ENCODE measurements around the gene ZDHHC7.

Gene ZDHHC7

DNA sequence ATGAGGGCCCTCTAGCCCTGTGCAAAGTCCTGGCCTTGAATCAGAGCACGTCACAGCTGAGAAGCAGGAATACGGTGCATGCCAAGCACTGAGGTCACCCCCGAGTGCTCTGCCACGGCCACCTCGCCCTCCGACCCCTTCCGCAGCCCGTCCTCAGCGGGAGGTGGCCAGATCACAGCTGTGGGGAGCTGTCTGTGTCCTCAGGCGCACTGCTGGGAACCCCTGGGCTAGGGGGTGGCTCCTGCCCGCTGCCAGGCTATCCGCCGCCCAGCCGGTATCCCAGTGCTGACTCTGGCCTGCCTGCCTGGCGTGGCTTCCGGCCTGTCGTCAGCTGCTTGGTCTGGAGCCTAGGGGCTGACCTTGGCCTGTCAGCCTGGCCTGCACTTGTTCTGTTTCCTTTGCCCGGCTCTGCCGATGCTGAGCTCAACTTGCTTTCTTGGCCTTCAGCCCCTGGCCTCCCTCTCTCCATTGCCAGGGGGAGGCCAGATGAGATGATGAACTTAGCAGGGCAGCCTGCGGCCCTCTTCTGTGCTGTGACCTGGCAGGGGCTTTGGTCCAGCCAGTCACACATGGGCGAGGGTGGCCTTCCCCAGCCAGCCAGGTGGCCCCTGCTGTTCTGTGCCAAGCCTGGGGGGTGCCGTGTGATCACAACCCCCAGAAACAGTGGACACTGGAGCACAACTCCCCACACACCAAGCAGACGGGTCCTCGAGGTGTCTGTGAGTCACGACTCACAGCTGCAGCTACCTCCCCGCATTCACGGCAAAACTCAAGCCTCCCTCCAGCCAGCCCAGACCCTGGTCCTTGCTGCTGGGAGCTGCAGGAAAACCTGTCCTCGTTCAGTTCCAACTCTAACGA lies 77.3 kb downstream of the ZDHHC7 start:
- no peak for DNase-seq

DNA sequence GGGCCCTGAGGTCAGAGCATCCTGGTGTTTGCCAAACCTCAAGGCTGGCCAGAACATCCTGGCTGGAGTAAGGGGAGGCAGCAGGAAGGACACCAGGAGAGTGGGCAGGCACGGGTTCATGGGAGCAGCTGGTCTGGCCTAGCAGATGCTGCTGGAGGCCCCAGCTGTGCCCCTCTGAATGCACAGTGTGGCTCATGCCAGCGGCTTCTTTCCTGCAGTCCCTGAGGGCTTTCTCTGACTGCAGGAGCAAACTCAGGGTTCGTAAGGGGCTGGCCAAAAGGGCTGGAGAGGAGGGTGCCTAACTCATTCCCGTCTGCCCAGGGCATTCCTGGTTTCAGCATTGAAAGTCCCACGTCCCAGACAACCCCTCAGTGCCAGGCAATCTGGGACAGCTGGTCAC lies 78.7 kb downstream of the ZDHHC7 start:
- no peak for DNase-seq

DNA sequence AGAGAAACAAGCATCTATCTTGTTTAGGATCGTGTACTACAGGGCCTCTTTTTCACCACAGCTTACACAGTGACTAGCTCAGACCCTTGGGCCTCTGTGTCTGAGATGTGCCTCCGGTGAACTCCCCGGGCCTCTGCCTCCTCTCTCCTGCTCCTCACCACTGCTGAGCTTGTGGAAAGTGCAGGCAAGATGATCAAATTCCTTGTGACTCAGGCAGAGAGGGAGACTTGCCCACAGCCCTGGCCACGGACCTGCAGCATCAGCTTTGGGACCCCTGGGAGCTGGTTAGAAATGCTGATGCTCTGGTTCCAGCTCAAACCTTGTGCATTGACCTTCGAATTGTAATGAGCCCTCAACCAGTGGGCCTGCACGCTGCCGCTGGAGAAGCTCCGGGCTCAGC lies 79.8 kb downstream of the ZDHHC7 start:
- DNase-seq, result no peak

DNA sequence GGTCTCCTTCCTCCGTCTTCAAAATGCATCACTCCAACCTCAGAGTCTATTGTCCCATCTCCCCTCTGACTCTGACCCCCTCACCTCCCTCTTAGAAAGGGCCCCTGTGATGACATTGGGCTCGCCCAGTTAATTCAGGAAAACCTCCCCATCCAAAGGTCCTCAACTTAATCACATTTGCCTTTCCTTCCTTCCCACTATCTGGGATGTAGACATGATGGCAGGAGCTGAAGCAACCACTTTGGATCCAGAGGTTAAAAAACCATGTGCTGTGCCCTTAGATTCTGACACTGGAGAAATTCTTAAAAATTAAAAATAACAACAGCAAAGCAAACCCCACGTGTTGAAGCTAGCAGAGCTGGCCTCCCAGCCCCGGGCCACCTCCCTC lies 80.2 kb downstream of the ZDHHC7 start:
- no peak for DNase-seq

DNA sequence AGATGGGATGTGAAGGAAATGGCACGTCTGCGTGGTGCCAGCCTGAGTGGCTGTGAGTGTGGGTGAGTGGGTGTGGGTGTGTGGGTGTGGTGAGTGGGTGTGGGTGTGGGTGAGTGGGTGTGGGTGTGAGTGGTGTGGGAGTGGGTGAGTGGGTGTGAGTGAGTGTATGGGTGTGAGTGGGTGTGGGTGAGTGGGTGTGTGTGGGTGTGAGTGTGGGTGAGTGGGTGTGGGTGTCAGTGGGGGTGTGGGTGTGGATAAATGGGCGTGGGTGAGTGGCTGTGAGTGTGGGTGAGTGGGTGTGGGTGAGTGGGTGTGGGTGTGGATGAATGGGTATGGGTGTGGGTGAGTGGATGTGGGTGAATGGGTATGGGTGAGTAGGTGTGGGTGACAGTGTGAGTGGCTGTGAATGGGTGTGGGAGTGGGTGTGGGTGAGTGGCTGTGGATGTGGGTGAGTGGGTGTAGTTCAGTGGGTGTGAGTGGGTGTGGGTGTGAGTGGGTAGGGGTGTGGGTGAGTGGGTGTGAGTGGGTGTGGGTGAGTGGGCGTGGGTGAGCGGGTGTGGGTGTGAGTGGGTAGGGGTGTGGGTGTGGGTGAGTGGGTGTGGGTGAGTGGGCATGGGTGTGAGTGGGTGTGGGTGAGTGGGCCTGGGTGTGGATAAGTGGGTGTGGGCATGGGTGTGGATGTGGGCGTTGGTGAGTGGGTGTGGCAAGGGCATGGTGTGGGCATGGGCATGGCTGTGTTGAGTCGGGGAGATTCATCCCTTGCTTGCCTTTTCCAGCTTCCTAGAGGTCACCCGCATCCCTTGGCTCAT lies 80.8 kb downstream of the ZDHHC7 start:
- DNase-seq, result no peak

DNA sequence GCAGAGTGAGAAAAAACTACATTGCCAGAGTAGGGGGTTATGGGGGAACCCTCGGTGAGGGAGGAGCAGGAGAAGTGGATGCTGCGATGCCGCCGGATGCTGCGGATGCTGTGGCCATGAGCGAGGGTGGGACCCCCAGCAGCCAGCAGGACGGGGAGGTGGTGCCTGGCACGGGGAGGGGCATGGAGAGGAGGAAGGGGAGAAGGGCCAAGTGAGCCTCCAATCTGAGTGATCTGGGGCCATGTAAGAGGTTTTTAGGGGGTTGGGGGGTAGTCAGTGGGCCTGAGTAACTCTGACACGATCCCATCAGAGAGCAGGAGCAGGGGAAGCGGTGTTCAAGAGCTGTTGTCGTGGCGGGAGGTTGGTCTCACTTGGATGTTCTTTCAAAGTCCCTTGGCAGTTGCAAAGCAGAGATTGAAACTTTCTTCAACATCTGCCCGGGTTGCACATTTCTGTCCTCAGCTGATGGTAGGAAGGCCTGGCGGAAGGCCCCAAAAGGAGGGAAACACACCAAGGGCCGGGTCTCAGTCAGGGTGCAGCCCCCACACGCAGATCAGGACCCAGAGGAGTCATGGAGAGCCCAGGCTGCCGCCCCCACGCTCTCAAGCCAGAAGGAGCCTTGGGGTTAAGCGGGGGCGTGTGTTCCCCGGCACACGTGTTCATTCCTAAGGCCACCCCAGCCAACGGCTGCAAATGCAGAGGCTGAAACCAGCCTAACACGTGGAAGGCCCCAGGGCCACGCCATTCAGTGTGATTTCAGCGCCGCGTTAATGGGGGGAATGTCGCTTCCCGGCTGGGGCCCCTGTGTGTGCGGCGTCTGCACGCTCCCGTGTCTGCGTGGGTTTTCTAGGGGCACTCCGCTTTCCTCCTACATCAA lies 81.7 kb downstream of the ZDHHC7 start:
- no peak for DNase-seq

DNA sequence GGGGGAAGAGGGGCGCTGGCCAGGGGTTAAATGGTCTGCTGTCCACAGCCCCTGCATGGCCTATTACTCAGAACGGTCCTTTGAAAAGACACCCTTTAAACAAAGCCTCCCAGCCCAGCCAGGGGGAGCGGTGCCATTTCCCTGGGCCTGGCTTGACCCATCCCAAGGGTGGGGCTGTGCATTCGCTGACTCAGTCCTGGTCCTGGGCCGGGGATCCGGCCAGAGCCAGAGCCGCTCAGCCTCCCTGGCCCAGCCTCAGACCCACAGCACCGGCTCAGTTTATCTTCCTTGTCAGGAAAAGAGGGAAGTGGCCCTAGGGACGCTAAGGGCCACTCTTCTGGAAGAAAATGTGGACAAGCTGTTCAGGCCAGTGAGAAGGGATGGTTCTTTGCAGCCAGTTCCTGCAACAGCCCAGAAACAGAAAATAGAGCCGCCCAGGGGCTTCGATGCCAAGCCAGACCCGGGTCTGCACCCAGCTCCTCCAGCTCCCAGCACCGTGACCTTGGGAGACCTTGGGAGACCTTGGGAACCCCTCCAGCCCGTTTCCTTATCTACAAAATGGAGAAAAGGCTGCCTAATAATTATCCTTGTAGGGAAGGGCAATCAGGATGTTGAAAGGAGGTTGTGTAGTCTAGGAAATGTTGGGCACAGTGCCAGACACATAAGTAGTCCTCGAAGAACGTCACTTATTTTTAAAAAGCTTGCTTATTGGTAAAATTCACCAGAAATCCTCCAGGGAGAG lies 82.5 kb downstream of the ZDHHC7 start:
- DNase-seq, result no peak

DNA sequence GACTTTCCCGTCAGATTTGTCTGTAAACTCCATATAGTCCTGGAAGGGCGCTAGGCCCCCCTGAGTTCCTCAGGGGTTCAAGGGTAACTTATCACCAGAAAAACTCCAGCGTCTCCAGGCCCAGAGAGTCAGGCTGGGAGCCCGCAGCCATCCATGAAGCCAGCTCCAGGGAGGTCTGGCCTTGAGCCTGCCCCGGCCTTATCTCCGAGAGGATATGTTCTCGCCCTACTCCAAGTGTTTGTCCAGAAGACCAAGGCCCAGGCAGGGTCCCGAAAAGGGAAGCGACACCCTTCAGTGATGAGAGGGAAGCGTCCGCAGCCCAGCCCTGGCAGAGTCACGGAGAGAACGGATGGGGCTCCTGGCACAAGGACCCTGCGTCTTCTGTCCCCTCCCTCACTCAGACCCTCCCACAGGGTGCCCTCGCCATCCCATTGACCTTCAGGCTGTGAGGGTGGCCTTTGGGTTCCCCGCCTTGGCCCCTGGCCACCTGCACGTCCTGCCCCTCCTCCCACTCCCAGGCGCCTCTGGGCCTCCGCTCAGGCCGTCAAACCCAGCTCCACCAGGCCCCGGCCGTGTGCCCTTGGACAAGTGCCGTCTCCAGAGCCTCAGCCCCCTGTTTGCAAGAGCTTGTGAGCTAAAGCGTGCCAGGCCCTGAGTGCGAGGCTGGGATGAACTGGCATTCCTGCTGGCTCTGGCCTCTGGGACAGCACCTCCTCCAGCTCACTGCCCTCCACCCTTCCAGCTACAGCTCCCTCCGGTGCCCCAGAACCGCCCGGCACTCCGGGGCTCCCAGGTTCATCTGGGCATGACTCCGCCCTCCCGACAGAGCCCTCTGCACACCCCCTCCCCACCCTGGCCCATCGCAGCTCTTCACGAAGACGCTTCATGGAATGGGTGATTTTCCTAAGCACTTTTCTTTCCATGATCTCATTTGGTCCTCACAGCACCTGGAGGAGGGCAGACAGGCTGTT lies 83.4 kb downstream of the ZDHHC7 start:
- no peak for DNase-seq

DNA sequence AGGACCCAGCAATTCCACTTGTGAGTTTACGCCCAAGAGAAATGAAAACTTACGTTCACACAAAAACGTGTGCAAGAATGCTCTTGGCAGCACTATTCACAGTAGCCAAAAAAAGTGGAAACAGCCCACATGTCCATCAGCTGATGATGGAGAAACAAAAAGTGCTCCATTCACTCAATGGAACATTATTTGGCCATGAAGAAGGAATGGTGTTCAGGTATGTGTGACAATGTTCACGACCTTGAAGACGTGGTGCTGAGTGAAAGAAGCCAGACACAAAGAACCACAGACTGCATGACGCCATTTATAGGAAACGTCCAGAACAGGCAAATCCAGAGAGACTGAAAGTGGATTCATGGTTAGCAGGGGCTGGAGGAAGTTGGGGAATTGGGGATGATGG lies 84.9 kb downstream of the ZDHHC7 start:
- no peak for DNase-seq

DNA sequence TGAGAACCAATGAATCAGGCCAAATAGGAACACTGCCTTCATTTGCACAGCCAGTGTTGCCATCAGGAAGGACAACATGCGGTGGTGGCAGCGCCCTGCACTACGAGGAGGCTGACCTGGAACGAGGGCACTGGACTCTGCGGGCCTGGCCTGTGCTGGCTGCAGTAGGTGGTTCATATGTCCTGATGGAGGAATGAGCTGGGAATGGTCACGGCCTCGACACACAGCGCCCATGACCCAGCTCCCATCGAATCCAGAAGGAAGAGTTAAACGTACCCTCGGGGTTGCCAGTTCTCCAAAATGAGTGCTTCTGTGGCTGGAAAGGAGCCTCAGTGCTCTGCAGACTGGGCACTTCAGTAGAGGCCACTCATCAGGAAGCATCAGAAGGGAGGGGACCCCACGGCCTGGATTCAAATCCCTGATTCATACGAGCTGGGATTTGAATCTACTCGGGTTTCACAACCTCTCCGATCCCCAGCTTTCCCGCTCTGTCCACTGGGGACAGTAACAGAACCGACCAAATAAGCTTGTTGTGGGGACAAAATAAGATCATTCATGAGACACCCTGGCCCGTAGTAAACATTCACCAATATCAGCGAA lies 85.5 kb downstream of the ZDHHC7 start:
- DNase-seq, result no peak

DNA sequence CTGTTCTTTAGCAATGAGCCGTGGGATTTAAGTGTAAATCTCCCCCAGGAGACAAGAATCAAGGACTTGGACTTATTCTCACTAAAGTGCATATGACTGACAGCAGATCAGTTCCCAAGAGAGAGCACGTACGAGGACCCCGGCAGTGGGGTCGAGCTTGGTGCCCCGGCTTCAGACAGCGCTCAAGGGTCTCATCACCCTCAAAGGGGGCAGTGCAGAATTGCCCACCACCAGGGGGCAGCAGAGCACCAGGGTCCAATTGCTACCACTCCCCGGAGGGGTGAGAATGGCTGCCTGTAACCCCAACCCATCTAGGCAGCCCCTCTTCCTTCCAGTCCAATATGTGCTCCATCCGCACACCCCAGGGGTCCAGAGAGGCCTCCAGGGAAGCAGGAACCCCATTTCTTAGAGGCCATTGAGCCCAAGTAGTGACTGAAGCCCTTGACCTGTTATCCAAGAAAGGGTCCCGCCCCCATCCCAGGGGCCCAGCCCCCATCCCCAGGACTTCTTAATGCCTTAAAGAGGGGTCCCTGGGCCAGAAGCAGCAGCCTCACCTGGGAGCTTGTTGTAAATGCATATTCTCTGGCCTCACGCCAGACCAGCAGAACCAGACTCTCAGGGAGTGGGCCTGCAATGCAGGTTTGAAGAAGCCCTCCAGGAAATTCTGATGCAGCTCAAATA lies 86.1 kb downstream of the ZDHHC7 start:
- peak; percentile 66 for DNase-seq

DNA sequence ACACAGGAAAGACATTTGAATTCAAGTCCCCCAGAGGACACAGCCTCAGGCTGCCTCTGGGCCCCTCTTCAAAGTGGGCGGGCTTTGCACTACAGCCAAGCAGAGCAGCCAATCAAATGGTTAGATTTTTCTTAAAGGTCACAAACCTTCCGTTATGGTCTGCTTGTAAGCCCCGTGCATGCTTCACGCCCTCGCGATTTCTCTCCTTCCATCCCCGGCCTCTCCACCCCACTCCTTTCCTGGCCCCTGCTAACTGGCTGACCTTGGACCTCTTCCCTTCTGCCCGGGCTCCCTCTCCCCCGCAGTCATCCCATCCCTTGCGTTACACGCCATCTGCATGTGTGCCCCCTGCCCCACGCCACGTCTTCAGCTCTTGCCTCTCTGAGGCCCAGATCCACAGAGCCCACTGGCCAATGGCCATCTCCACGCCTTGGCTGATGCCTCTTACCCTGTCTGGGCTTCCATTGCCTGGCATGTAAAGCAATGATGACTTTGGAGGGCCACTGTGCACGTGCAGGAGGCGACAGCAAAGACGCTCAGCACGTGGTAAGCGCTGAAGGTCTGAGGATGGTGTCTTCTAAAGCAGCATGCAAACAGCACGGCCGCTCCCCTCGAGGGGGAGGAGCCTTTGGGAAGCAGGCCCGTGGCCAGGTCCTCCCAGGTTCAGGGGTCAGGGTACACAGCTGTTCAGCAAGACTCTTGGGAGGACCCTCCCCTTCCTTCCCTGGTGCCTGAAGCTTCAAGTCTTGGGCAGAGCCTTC lies 86.8 kb downstream of the ZDHHC7 start:
- DNase-seq, result no peak

Measured in activated CD4-positive, alpha-beta T cell treated with anti-CD3 and anti-CD28 coated beads, Interleukin-2, amount 50 U/mL, for 16 hours (primary cell).